ENCODE data around the gene BNIPL. TPM values are rescaled to one million over a fixed set of nuclear protein-coding genes. Genes with fewer than 3 reads are reported as not detected.

Gene BNIPL
- total and polyA plus RNA-seq, 2 of the 13 experiments (the other 11 are each of a cell fraction or from before 2014, with no cell fraction given): 0.40 to 1.1 TPM

- TF ChIP-seq ZFYVE20 (CRISPR knock-in tag; IDR thresholded peaks at IDR 0.05; ENCODE audit: borderline replicate concordance, low read depth) (no peak), TBX3 (IDR thresholded peaks at IDR 0.05; ENCODE audit: borderline replicate concordance) (0 out of 2 replicates have a peak, but pooled peaks have one; percentile 4), ZNF841 (CRISPR knock-in tag; IDR thresholded peaks at IDR 0.05; ENCODE audit: borderline replicate concordance) (no peak), ZNF558 (CRISPR knock-in tag; IDR thresholded peaks at IDR 0.05; ENCODE audit: borderline replicate concordance) (no peak), FOXK1 (CRISPR knock-in tag; IDR thresholded peaks at IDR 0.05; ENCODE audit: borderline replicate concordance, low read depth) (no peak; the same call in 1 of the 2 replicates), HMGXB4 (CRISPR knock-in tag; IDR thresholded peaks at IDR 0.05; ENCODE audit: borderline replicate concordance in 1 of 2, low read depth in 1 of 2) (peak; percentile 32 to 77; a peak in 3 of 4 replicates), ZSCAN20 (CRISPR knock-in tag; IDR thresholded peaks at IDR 0.05; ENCODE audit: borderline replicate concordance) (no peak), ZNF333 (CRISPR knock-in tag; IDR thresholded peaks at IDR 0.05; ENCODE audit: borderline replicate concordance) (no peak), TIGD3 (CRISPR knock-in tag; IDR thresholded peaks at IDR 0.05; ENCODE audit: borderline replicate concordance) (no peak), U2AF1 (optimal IDR thresholded peaks at IDR 0.05; ENCODE audit: low read depth, low read length) (peak; percentile 70), PRDM4 (CRISPR knock-in tag; IDR thresholded peaks at IDR 0.05; ENCODE audit: borderline replicate concordance) (no peak), ZFP36L1 (CRISPR knock-in tag; IDR thresholded peaks at IDR 0.05) (peak; percentile 72; the same call in 1 of the 2 replicates), ZNF674 (CRISPR knock-in tag; IDR thresholded peaks at IDR 0.05; ENCODE audit: low read depth) (no peak), PHF5A (CRISPR knock-in tag; IDR thresholded peaks at IDR 0.05; ENCODE audit: low read depth, unreplicated experiment) (no peak), FOXP1 (IDR thresholded peaks at IDR 0.05) (peak; percentile 89; the same call in 1 of the 2 replicates), FOXP1 (CRISPR knock-in tag; IDR thresholded peaks at IDR 0.05) (peak; percentile 72), ZNF350 (CRISPR knock-in tag; IDR thresholded peaks at IDR 0.05; ENCODE audit: borderline replicate concordance, low read depth) (peak; percentile 61), SRSF9 (IDR thresholded peaks at IDR 0.05; ENCODE audit: borderline replicate concordance, insufficient read depth, low read depth, low read length, poor library complexity, severe bottlenecking) (no peak), ZNF33B (CRISPR knock-in tag; IDR thresholded peaks at IDR 0.05) (no peak)
These were observed 27.9 kb upstream of the BNIPL start, which contains the start of gene PRUNE1 (continued) for GRCh38 chr1:151008244-151009205.
